ENCODE data around the gene PKDCC. TPM values are rescaled to one million over a fixed set of nuclear protein-coding genes. Genes with fewer than 3 reads are reported as not detected.

Gene PKDCC
- total and polyA plus RNA-seq, 2 of the 13 experiments (the other 11 are each of a cell fraction or from before 2014, with no cell fraction given), result 52.6 to 58.8 TPM

DNA sequence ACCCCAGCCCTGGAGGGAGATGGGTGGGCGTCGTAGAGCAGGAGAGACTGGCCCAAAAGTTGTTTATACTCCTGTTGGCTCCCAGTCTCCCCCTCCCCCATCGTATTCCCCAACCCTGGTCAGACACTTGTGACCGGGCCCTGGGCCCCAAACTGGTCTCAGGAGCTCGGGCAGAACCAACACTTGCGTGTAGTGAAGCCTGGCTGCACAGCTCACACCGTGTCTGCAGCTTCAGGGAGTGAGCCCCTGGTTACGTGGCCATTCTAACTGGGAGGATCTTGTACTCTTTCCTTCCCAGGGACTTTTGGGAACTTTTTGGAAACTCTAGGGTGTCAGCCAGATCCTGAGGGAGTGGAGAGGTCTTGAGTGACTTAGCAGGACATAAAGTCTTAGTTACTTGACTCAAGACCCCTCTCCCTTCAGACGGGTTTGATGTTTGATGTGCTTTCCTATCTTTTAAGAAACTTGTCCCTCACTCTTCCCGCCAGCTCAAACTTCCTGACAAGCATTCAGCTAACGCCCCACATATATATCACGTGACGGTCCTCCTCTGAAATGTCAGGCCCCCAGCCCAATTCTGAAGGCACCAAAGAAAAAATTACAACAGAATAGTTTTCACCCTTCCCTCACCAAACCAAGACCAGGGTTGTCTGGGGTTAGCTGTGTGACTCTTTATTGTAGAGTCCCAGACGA, 2.3 kb downstream of the PKDCC start (continued):
- no peak for TF ChIP-seq ZMYM2 (CRISPR knock-in tag; IDR thresholded peaks at IDR 0.05)
- TF ChIP-seq ZNF263 (CRISPR knock-in tag; IDR thresholded peaks at IDR 0.05), result no peak
- no peak for TF ChIP-seq YY1 (IDR thresholded peaks at IDR 0.05; ENCODE audit: insufficient read depth, insufficient replicate concordance, low read depth, low read length)
- no peak for TF ChIP-seq HNRNPH1 (optimal IDR thresholded peaks at IDR 0.05; ENCODE audit: low read depth, low read length)
- TF ChIP-seq TOPORS (CRISPR knock-in tag; IDR thresholded peaks at IDR 0.05), result no peak
- TF ChIP-seq SMAD3 (CRISPR knock-in tag; IDR thresholded peaks at IDR 0.05), result no peak
- TF ChIP-seq ZNF180 (CRISPR knock-in tag; IDR thresholded peaks at IDR 0.05; ENCODE audit: borderline replicate concordance, low read depth), result no peak
- no peak for TF ChIP-seq U2AF1 (optimal IDR thresholded peaks at IDR 0.05; ENCODE audit: low read depth, low read length)
- no peak for TF ChIP-seq NFE2L2 (IDR thresholded peaks at IDR 0.05; ENCODE audit: low read length)
- no peak for TF ChIP-seq ZNF761 (CRISPR knock-in tag; conservative IDR thresholded peaks at IDR 0.05)
- TF ChIP-seq, protein P1, sequence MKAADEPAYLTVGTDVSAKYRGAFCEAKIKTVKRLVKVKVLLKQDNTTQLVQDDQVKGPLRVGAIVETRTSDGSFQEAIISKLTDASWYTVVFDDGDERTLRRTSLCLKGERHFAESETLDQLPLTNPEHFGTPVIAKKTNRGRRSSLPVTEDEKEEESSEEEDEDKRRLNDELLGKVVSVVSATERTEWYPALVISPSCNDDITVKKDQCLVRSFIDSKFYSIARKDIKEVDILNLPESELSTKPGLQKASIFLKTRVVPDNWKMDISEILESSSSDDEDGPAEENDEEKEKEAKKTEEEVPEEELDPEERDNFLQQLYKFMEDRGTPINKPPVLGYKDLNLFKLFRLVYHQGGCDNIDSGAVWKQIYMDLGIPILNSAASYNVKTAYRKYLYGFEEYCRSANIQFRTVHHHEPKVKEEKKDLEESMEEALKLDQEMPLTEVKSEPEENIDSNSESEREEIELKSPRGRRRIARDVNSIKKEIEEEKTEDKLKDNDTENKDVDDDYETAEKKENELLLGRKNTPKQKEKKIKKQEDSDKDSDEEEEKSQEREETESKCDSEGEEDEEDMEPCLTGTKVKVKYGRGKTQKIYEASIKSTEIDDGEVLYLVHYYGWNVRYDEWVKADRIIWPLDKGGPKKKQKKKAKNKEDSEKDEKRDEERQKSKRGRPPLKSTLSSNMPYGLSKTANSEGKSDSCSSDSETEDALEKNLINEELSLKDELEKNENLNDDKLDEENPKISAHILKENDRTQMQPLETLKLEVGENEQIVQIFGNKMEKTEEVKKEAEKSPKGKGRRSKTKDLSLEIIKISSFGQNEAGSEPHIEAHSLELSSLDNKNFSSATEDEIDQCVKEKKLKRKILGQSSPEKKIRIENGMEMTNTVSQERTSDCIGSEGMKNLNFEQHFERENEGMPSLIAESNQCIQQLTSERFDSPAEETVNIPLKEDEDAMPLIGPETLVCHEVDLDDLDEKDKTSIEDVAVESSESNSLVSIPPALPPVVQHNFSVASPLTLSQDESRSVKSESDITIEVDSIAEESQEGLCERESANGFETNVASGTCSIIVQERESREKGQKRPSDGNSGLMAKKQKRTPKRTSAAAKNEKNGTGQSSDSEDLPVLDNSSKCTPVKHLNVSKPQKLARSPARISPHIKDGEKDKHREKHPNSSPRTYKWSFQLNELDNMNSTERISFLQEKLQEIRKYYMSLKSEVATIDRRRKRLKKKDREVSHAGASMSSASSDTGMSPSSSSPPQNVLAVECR (CRISPR knock-in tag; IDR thresholded peaks at IDR 0.05; ENCODE audit: borderline replicate concordance), result 0 out of 2 replicates have a peak, but pooled peaks have one; percentile 12
- no peak for TF ChIP-seq NFIC (IDR thresholded peaks at IDR 0.05; ENCODE audit: low read length)
- no peak for TF ChIP-seq TBX2 (CRISPR knock-in tag; IDR thresholded peaks at IDR 0.05; ENCODE audit: borderline replicate concordance)
- no peak for TF ChIP-seq KDM5B (CRISPR knock-in tag; IDR thresholded peaks at IDR 0.05; ENCODE audit: borderline replicate concordance)
- no peak for TF ChIP-seq ZNF460 (CRISPR knock-in tag; IDR thresholded peaks at IDR 0.05; ENCODE audit: borderline replicate concordance)
- 0 out of 2 replicates have a peak, but pooled peaks have one; percentile 30 for TF ChIP-seq EED (CRISPR knock-in tag; IDR thresholded peaks at IDR 0.05)
- TF ChIP-seq KLF6 (CRISPR knock-in tag; IDR thresholded peaks at IDR 0.05), result no peak
- no peak for TF ChIP-seq HNRNPLL (IDR thresholded peaks at IDR 0.05; ENCODE audit: low read depth, low read length, poor library complexity, severe bottlenecking)
- TF ChIP-seq, protein P2, sequence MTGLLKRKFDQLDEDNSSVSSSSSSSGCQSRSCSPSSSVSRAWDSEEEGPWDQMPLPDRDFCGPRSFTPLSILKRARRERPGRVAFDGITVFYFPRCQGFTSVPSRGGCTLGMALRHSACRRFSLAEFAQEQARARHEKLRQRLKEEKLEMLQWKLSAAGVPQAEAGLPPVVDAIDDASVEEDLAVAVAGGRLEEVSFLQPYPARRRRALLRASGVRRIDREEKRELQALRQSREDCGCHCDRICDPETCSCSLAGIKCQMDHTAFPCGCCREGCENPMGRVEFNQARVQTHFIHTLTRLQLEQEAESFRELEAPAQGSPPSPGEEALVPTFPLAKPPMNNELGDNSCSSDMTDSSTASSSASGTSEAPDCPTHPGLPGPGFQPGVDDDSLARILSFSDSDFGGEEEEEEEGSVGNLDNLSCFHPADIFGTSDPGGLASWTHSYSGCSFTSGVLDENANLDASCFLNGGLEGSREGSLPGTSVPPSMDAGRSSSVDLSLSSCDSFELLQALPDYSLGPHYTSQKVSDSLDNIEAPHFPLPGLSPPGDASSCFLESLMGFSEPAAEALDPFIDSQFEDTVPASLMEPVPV (CRISPR knock-in tag; IDR thresholded peaks at IDR 0.05), result no peak
- 0 out of 2 replicates have a peak, but pooled peaks have one; percentile 7 for TF ChIP-seq SOX13 (IDR thresholded peaks at IDR 0.05)
- TF ChIP-seq SOX13 (CRISPR knock-in tag; conservative IDR thresholded peaks at IDR 0.05 in 1 of 2, IDR thresholded peaks at IDR 0.05 in 1 of 2), result no peak
- TF ChIP-seq NCOA5 (CRISPR knock-in tag; IDR thresholded peaks at IDR 0.05), result no peak
- no peak for TF ChIP-seq ZNF746 (CRISPR knock-in tag; IDR thresholded peaks at IDR 0.05)
- TF ChIP-seq ZNF549 (CRISPR knock-in tag; IDR thresholded peaks at IDR 0.05), result no peak
- no peak for TF ChIP-seq RXRA (CRISPR knock-in tag; IDR thresholded peaks at IDR 0.05)
- no peak for TF ChIP-seq ZNF329 (CRISPR knock-in tag; IDR thresholded peaks at IDR 0.05; ENCODE audit: low read depth)
- TF ChIP-seq KLF15 (CRISPR knock-in tag; IDR thresholded peaks at IDR 0.05; ENCODE audit: borderline replicate concordance), result no peak

Data from HepG2 (cell line).